Epithelial cell of prostate (primary cell): ENCODE measurements around the gene TBC1D10A.
"Not testable (repeated sequence)": the region's sequence is repeated elsewhere in the genome, so short reads cannot be mapped to it uniquely, and the experiment has no call there.

ENCODE experiments used
- DNase-seq: peaks from one replicate; pipeline ENCODE4 v3.0.0-alpha.2; 2011; ENCODE audit warnings: low read depth, low spot score
- H3K27ac ChIP-seq: fragments of 450-650 bp; 2 replicates; pipeline ENCODE4 v1.5.1; 2017; ENCODE audit warnings: mild to moderate bottlenecking

Gene TBC1D10A

DNA sequence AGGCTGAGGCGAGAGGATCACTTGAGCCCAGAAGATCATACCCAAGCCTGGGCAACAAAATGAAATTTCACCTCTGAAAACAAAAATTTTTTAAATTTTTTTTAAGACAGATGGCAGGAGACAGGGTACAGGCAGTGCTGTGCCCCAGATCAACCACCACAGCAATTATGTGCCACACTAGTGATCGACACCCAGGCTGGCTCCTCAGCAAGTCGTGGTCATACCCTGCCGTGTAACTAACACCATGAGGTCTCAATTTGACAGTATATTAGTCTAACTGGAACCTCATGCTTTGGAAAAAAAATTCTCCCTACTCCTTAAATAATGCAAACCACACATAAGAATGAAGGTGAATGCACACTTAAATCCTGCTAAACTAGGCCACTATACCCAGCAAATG is 21.7 kb upstream of the TBC1D10A start:
- no peak for DNase-seq
- no peak overlapping the region for H3K27ac ChIP-seq

DNA sequence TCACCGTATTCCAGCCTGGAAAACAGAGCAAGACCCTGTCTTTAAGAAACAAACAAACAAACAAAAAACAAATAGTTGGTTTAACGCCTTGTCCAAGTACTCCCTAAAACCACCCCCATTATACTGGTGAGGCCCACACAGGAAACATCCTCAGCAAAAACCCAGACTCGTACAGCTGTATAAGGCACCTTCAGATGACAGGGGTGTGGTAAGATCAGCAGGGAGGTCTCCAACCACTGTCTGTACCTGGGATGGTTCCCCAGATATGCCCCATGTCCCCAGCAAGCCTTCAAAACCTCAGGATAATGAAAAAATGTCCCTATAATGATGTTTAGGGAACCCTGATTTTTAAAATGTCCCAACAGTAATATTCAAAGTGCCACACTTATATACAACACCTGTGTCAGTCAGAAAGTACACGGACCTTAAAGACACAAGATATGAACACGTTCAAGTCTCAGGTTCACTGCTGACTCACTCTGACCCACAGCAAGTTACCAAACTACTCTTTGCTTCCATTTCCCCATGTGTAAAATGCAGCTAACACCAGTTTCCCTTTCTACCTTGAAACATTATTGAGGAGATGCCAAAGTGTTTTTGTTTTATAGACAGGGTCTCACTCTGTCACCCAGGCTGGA is 20.6 kb upstream of the TBC1D10A start:
- H3K27ac ChIP-seq, result no peak overlapping the region
- DNase-seq, result no peak

DNA sequence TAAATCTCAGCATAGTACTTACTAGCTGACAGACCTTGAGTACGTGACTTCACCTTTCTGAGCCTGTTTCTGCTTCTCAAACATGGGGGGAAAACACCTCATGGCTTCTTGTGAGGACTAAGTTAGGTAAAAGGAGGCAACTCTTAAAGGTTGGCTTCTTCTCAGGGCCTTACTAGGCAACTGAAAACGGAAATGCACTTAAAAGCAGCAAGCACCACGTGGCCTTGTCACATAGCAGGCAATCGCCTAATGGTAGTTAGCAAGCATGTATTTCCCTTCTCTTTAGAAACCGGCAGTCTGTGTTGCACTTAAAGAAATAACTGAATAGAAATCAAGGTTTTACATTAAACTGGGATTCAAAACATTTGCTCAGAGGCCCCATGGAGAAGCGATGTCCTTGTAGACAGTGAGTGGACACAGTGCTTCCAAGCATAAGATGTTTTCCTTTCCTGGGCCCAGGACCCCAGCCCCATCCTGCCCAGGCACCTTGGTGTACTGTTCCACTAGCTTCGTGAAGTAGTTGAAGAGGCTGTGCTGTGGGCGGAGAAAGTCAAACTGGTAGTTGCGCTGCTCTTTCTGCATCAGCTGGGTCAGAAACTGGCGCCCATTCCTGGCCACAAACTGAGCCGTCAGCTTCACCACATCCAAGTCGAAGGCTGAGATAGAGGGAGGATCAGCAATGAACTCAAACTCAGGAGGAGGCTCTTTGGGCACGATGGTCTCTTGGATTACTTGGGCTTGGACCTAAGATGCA is 17.9 kb upstream of the TBC1D10A start:
- DNase-seq, result no peak

DNA sequence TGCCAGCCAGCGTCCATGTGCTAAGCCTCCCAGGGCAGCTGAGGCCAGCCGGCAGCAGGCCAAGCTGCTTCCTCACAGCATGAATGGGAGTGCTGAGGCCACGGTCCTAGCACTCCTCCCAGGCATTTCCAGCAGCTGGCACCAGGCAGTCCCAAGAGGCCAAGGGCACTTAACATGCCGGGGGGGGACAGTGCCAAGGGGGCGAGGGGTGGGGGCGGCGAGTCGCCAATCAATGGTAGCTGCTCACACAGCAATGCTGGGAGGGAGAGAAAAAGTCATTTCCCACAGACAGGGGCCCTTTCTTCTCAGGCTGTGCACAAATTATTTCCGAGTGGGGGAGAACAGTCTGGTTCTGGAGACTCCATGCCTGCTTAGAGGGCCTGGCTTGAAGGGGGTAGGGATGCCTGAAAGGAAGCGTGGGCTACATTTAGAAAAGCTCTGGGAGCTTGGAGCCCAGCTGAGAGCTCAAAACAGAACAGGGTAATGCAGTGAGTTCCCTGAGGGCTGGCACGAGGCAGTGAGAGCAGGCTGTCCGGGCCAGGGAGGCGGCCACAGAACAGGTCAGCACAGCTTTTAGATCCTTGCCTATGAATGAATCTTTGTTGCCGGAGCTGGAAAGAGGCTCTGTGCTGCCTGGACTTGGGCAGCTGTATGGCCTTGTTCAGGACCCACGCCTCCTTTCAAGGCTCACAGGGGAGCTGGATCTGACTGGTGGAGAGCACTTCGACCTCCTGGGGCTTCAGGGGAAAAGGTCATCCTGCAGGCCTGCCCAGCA is 14.4 kb upstream of the TBC1D10A start:
- H3K27ac ChIP-seq, result no peak overlapping the region
- DNase-seq, result no peak

More for the DNA sequence above, 17.9 kb upstream of the TBC1D10A start:
- H3K27ac ChIP-seq, result no peak overlapping the region

DNA sequence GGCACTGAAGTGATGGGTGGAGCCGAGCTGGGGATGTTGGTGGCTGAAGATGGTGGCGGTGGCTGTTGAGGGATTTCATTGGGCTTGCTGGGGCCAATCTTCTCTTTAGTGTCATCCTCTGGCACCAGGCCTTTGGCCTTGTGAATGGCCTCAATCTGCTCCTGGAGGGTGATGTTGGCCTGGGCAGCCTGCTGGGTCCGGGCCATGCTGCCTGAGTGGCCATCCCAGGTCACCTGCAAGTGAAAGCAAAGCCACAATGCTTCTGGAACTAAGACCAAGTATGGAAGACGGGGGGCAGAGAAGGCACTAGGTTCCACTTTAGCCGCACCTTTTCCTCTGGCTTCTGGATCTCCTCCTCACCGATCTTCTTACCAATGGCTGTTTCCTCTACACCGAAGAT is 12.1 kb upstream of the TBC1D10A start:
- no peak overlapping the region for H3K27ac ChIP-seq
- DNase-seq, result no peak

DNA sequence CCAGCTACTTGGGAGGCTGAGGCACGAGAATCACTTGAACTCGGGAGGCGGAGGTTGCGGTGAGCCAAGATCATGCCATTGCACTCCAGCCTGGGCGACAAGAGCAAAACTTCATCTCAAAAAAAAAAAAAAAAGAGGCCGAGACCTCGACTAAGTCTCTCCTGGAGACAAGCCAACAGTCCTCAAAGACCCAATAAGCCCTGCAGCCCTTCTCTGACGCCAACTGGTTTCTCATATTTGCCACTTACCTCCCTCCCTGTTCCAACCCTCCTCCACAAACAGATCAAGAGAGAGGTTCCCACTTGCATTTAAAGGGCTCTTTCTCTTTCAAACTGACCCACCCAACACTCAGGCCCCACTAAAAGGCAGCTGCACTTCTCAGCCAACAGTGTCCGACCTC is 11.6 kb upstream of the TBC1D10A start:
- not testable (repeated sequence) for DNase-seq, H3K27ac ChIP-seq

DNA sequence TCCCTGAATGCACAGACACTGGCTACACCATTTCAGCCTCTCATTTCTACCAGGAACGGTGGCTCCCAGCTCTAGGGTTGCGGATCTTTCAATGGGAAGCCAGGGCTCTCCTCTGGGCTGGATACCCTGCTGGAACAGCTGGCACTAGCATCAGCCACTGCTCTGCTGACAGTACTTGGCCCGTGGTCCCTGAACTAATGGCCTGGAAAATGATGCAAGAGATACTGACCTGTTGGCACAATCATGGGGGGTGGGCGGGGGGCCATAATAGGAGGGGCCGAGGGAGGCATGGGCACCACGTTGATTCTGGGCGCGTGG is 10.7 kb upstream of the TBC1D10A start:
- no peak overlapping the region for H3K27ac ChIP-seq
- DNase-seq, result no peak

DNA sequence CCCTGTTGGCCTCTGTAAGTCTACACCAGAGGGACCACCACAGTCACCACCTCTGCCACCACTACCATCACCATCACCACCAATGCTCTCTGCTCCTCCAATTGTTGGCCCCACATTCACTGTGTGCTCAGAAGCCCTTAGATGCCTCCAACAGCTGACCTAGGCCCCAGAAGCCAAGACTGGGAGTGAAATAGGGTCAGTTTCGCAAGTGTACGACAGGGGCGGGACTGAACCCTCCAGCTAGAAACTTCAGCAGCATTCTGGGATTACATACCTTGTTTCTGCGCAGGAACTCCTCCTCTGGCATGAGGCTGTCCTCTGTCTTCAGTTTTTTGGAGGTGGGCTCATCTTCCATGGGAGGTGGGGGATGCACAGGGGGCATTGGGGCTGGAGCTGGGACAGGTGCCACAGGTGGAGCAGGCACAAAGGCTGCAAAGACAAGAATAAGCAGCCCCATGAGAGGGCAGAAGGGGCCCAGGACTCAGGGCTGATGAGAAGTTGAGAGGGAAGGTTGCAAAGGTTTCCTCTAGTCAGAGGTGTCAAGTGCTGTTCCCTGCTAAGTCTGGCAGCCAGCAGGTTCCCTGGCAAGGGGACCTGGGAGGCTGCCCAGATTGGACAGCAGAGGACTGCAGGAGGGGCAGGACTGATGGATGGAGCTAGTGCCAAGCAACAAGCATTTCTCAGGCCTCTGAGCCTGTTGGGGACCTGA is 10.2 kb upstream of the TBC1D10A start:
- no peak for DNase-seq
- H3K27ac ChIP-seq, result no peak overlapping the region

DNA sequence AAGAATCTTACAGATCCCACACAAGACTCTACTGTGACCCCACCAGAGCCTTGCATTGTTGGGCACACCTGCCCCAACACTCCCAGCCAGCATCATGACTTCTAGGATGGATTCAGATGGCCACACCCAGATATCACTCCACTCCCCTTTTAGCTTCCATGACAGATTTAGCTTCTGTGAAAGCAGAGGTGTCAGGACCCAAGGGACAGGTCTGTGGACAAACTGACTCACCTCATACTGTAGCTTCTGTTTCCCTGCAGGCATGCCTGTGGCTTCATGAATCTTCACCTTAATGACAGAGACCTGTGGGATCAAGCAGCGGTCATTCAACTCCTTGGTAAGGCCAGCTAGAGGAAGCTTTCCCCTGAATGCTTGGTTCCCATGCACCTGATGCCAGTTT is 8.5 kb upstream of the TBC1D10A start:
- H3K27ac ChIP-seq, result no peak overlapping the region
- DNase-seq, result no peak

DNA sequence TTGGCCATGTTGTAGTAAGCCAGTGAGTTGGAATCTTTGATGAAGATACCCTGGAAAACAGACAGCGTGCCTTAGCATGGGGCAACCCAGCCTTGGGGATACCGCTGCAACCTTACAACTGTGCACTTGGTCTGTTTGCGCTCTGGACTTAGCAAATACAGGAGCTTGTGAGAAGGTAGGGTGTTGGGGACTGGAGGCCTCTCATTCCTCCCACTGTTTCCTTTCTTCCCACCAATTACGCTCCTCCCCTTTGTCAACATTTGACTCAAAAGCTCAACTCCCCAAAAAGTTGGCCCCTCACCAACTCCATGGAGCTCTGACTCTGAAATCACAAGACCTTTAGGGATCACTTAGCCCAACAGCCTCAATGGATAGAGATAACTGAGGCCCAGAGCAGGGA is 7.9 kb upstream of the TBC1D10A start:
- DNase-seq, result no peak
- no peak overlapping the region for H3K27ac ChIP-seq

DNA sequence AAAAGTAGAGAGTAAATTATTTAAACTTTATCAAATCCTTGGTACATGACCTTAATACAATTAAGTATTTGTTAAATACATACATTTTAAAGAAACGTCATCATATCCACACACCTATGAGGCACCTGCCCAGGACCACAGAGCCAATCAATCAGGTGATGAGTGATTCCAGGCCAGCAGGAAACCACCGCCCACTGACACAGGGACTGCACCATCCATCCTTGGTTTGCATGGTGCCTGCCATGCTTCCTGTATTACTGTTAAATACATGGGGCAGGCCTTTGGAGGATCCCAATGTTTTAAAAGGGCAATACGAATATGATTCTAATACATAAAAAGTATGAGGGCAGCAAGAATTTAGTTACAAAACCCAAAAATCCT is 7.0 kb upstream of the TBC1D10A start:
- DNase-seq, result no peak

DNA sequence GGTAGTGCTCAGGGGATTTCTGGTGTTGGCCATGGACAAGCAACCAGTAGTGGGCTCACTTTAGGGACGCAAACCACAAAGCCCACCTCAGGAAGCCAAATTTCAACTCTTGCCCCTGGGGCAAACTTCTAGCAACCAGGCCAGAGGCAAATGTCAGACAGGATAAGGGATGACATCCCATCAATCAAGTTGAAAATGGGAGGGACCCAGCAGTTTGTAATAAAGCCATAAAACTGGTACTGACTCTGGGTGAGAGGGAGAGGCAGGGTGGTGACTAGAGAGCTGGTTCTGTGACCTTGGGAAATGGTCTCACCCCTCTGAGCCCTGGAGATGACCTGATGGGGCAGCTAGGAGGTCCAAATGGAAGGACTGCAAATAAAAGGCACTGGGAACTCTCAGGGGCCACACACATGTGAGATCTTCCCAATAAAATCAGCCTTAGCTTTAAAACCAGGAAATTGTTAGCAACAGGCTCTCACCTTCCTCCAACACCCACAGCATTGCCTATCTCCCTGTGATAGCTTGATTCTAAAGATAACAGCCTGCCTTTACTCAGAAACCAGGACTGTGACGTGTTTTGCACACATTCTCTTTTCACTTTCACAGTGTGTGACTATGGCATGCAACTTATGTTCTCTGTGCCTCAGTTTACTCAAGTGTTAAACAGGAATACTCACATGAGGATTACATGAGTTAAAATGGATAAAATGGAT is 6.4 kb upstream of the TBC1D10A start:
- no peak for DNase-seq
- H3K27ac ChIP-seq, result no peak overlapping the region

More for the DNA sequence above, 7.0 kb upstream of the TBC1D10A start:
- no peak overlapping the region for H3K27ac ChIP-seq

DNA sequence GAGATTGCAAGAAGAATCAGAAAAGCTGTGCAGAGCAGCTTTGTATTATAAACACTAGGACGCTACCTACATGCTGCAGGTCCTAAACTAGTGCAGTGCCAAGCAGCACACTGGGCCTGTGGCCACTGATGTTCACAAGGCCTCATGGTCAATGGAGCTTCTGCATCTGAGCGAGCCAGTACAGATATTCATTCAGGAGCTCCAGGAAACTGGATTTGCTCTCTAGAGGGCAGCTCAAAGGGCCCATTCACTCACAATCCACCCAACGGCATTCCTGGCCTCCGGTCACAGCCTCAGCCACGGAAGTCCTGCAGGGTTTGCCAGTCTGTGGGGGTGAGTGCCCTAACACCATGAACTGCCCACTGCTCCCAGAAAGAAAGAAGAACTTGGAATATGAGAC is 5.8 kb upstream of the TBC1D10A start:
- H3K27ac ChIP-seq, result no peak overlapping the region
- no peak for DNase-seq

DNA sequence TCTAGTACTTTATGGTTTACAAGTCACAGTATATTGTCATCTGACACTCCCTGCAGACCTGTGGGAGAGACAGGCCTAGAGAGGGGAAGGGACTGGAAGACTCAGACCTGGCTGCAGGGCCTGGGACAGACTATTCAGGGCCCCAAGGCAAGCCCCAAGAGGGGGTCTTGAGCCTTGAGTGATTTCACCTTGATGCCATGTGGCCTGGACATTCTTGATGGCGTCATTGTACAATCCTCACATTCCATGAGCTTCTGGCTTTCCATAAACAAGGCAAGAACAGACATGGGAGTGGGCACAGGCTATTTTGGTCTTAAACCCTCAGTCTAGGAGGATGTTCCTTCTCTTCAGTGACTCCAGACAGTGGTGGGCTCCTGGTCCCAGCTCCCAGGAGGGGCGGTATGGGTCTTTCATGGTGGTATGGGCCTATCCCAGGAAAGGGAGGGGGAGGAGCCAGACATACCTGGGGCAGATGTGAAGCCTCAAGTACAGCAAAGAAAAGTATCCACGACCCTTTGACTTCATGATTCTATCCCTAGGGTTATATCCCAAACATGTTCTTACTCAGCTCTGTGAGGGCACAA is 1.8 kb upstream of the TBC1D10A start:
- H3K27ac ChIP-seq, result peak overlapping the region; percentile 73
- no peak for DNase-seq

DNA sequence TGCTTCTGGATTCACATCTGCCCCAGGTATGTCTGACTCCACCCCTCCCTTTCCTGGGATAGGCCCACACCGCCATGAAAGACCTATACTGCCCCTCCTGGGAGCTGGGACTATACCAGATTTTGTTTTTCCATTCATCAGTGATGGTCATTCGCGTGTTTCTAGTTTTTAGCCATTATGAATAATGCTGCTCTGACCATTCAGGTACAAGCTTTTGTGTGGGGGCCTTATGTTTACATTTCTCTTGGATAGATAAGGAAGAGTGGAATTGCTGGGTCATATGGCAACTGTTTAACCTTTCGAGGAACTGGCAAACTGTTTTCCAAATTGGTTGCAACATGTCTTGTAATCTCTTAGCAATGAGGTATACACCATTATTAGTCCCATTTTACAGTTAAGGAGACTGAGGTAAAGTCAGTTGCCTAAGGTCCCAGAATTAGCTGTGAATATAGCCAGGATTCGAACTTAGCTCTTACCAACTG is 1.2 kb upstream of the TBC1D10A start:
- H3K27ac ChIP-seq, result peak overlapping the region; percentile 73
- DNase-seq, result no peak

DNA sequence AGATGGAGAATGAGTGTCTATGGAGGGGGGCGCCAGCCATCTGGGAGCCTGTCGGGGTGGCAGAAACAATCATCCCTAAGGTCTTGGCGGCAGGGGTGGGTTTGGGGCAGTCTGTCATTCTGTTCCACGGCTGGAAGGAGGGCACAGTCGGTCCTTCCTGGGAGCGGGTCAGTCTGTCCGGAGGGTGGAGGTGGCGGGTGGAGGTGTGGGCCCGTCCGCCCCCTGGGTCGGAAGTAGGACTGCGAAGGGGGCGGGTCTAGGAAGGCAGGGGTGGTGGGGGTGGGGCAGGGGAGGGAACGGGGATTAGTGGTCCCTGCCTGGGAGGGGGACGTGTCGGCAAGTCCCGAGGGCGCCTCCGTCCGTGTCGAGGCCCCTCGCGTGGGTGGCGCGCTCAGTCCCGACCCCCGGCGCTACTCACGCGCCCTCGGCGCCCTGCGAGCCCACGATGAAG is 461 bp downstream of the TBC1D10A start:
- DNase-seq, result no peak

DNA sequence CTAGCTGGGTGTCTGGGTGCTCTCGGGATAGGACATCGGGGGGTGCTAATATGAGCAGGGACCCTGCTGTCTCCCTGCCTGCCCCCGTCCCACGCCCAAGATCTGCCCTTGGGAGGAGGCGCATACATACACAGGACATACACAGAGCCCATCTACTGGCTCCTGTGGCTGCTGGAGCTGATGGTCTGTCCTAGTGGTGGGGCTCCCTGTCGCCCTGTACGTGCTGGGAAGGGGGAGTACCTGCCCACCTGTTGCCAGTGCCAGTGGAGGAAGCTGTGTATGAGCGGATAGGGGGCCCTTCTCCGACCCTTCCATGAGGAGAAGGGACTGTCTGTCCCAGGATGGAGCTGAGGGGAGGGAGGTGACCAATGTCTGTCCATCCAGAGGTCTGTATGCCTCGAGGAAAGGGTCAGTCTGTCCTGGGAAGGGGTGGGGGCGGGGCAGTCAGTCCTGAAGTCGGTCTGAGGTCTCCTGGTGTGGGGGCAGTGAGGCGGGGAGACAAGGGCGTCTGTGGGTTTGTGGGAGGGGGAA is 952 bp downstream of the TBC1D10A start:
- peak overlapping the region; percentile 73 for H3K27ac ChIP-seq
- no peak for DNase-seq

More for the DNA sequence above, 461 bp downstream of the TBC1D10A start:
- peak overlapping the region; percentile 73 for H3K27ac ChIP-seq

DNA sequence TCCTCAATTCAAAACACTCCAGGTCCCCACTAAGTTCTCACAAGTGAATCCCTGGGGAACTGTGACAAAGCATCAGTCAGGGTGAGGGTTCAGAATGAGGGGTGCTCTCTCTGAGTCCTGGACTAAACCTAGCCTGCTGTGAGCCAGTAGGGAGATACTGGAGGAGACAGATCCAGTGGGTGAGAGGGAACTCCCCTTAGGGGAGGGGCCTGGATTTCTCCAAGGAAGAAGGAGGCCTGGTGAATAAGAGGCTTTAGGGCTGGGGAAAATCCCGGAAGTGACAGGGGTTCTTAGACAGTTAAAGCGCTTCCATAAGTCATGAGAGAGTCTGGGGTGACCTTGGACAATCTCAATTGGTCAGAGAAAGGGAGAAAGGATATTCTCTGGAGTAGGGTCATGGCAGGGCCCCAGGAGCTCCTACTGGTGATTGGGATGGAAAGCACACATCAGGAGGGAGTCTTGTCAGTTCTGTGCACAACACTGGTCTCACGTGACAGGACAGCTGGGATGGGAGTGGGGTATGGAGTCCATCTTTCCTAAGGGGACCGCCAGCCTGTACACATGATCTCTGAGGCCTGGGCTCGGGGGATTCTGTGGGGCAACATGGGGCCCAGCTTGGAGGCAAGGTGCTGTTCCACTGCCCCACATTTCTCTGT is 1.5 kb downstream of the TBC1D10A start:
- peak overlapping the region; percentile 73 for H3K27ac ChIP-seq
- DNase-seq, result peak; percentile 51
